H9 (cell line): ENCODE results near the gene POLR2H. TPM values are rescaled to one million over a fixed set of nuclear protein-coding genes. Genes with fewer than 3 reads are reported as not detected.

Experiments used
- DNase-seq: peaks from one replicate; pipeline ENCODE4 v3.0.0-alpha.2; 2017
- H2AFZ ChIP-seq: one replicate; pipeline ENCODE4 v1.6.1; 2013; ENCODE audit warnings: mild to moderate bottlenecking, low read length, control low read depth, moderate library complexity
- H2AK5ac ChIP-seq: 2 replicates; pipeline ENCODE4 v1.6.1; 2013; ENCODE audit warnings: low read length, control low read depth, mixed read lengths; ENCODE audit not compliant: insufficient read length
- H2BK120ac ChIP-seq: one replicate; pipeline ENCODE4 v1.6.1; 2013; ENCODE audit warnings: low read depth, mild to moderate bottlenecking, low read length, control low read depth, inconsistent platforms; ENCODE audit not compliant: poor library complexity, severe bottlenecking
- H2BK12ac ChIP-seq: 2 replicates; pipeline ENCODE4 v1.6.1; 2013; ENCODE audit warnings: low read length, control low read depth, mixed read lengths, low read depth; ENCODE audit not compliant: insufficient read length
- H2BK15ac ChIP-seq: 2 replicates; pipeline ENCODE4 v1.6.1; 2013; ENCODE audit warnings: low read depth, low read length, control low read depth
- H2BK20ac ChIP-seq: one replicate; pipeline ENCODE4 v1.6.1; 2013; ENCODE audit warnings: low read depth, mild to moderate bottlenecking, low read length, control low read depth, inconsistent platforms; ENCODE audit not compliant: poor library complexity, severe bottlenecking
- H2BK5ac ChIP-seq: 2 replicates; pipeline ENCODE4 v1.6.1; 2013; ENCODE audit warnings: low read length, control low read depth, mixed read lengths; ENCODE audit not compliant: insufficient read length
- H3K14ac ChIP-seq: 2 replicates; pipeline ENCODE4 v1.6.1; 2013; ENCODE audit warnings: low read length, control low read depth; ENCODE audit not compliant: insufficient read depth
- H3K18ac ChIP-seq: 2 replicates; pipeline ENCODE4 v1.6.1; 2013; ENCODE audit warnings: low read depth, mild to moderate bottlenecking, mixed read lengths, low read length, control low read depth; ENCODE audit not compliant: insufficient read length
- H3K23ac ChIP-seq: 2 replicates; pipeline ENCODE4 v1.6.1; 2013; ENCODE audit warnings: low read length, control low read depth, mixed read lengths, low read depth; ENCODE audit not compliant: insufficient read length
- H3K23me2 ChIP-seq: 2 replicates; pipeline ENCODE4 v1.6.1; 2013; ENCODE audit warnings: low read depth, mild to moderate bottlenecking, mixed read lengths, low read length, control low read depth; ENCODE audit not compliant: insufficient read length, poor library complexity, severe bottlenecking
- H3K27ac ChIP-seq: 2 replicates; pipeline ENCODE4 v1.5.1; 2013; ENCODE audit warnings: low read length, control low read depth, mixed read lengths, low read depth; ENCODE audit not compliant: insufficient read length
- H3K27me3 ChIP-seq: 2 replicates; pipeline ENCODE4 v1.6.1; 2013; ENCODE audit warnings: low read length, control low read depth, inconsistent platforms; ENCODE audit not compliant: insufficient read depth
- H3K4ac ChIP-seq: 2 replicates; pipeline ENCODE4 v1.6.1; 2013; ENCODE audit warnings: low read depth, mild to moderate bottlenecking, control low read depth, inconsistent platforms, low read length, moderate library complexity
- H3K4me1 ChIP-seq: 2 replicates; pipeline ENCODE4 v1.6.1; 2013; ENCODE audit warnings: low read length, control low read depth, inconsistent platforms; ENCODE audit not compliant: insufficient read depth
- H3K4me2 ChIP-seq: 2 replicates; pipeline ENCODE4 v1.6.1; 2013; ENCODE audit warnings: low read length, control low read depth, mixed read lengths; ENCODE audit not compliant: insufficient read length, insufficient read depth
- H3K56ac ChIP-seq: 2 replicates; pipeline ENCODE4 v1.6.1; 2013; ENCODE audit warnings: low read depth, mild to moderate bottlenecking, mixed read lengths, low read length, control low read depth; ENCODE audit not compliant: insufficient read length
- H3K79me1 ChIP-seq: 2 replicates; pipeline ENCODE4 v1.6.1; 2013; ENCODE audit warnings: low read depth, mild to moderate bottlenecking, moderate library complexity, low read length, control low read depth, inconsistent platforms; ENCODE audit not compliant: insufficient read depth, poor library complexity, severe bottlenecking
- H3K79me2 ChIP-seq: 2 replicates; pipeline ENCODE4 v1.6.1; 2013; ENCODE audit warnings: low read length, control low read depth, inconsistent platforms; ENCODE audit not compliant: insufficient read depth
- H3K9ac ChIP-seq: 2 replicates; pipeline ENCODE4 v1.6.1; 2013; ENCODE audit warnings: low read length, control low read depth, mixed read lengths; ENCODE audit not compliant: insufficient read length; ENCODE audit errors: extremely low read depth
- H3K9me3 ChIP-seq: one replicate; pipeline ENCODE4 v1.6.1; 2013; ENCODE audit warnings: low read depth, low read length, inconsistent platforms; ENCODE audit not compliant: control insufficient read depth
- H3T11ph ChIP-seq: one replicate; pipeline ENCODE4 v1.6.1; 2013; ENCODE audit warnings: mild to moderate bottlenecking, low read length, control low read depth, inconsistent platforms
- H4K20me1 ChIP-seq: one replicate; pipeline ENCODE4 v1.6.1; 2013; ENCODE audit not compliant: control insufficient read depth, insufficient read length, insufficient read depth
- H4K5ac ChIP-seq: 2 replicates; pipeline ENCODE4 v1.6.1; 2013; ENCODE audit warnings: low read depth, mild to moderate bottlenecking, mixed read lengths, low read length, control low read depth; ENCODE audit not compliant: insufficient read length
- H4K8ac ChIP-seq: replicated peaks from 2 replicates; pipeline ENCODE4 v1.6.1; 2013; ENCODE audit warnings: low read length, control low read depth, mixed read lengths, low read depth; ENCODE audit not compliant: insufficient read length
- H4K91ac ChIP-seq: 2 replicates; pipeline ENCODE4 v1.6.1; 2013; ENCODE audit warnings: low read depth, mild to moderate bottlenecking, moderate library complexity, mixed read lengths, low read length, control low read depth; ENCODE audit not compliant: insufficient read length
- H3K27ac Mint-ChIP-seq, 3 experiments: 2 replicates in 2 of 3; 3 replicates in 1 of 3; pipeline ENCODE4 v1.8.0; 2020 to 2021; ENCODE audit warnings: mixed read lengths in 3 of 3, mild to moderate bottlenecking in 1 of 3, moderate library complexity in 1 of 3
- H3K27me3 Mint-ChIP-seq: 2 replicates; pipeline ENCODE4 v1.8.0; 2021; ENCODE audit warnings: low read depth, mild to moderate bottlenecking, moderate library complexity, mixed read lengths
- H3K36me3 Mint-ChIP-seq, 3 experiments: 2 replicates in 2 of 3; 3 replicates in 1 of 3; pipeline ENCODE4 v1.8.0; 2020 to 2021; ENCODE audit warnings: low read depth in 3 of 3, mixed read lengths in 3 of 3; ENCODE audit not compliant: insufficient read depth in 1 of 3
- H3K4me1 Mint-ChIP-seq, 2 experiments: 2 replicates each; pipeline ENCODE4 v1.8.0; 2020; ENCODE audit warnings: mixed read lengths in 2 of 2
- H3K4me3 Mint-ChIP-seq, 2 experiments: 2 replicates in 1 of 2; 3 replicates in 1 of 2; pipeline ENCODE4 v1.8.0; 2020 to 2021; ENCODE audit warnings: mild to moderate bottlenecking in 2 of 2, mixed read lengths in 2 of 2, moderate library complexity in 1 of 2
- H3K9me3 Mint-ChIP-seq, 2 experiments: 2 replicates in 1 of 2; 3 replicates in 1 of 2; pipeline ENCODE4 v1.8.0; 2020; ENCODE audit warnings: mild to moderate bottlenecking in 2 of 2, mixed read lengths in 2 of 2, moderate library complexity in 1 of 2
- WGBS: extraction: QIAGEN DNeasy Blood & Tissue Kit; methylation state at CpG from one replicate; pipeline ENCODE4 v1.1.7; 2013; ENCODE audit warnings: missing lambda C conversion rate, low lambda C conversion rate, mixed read lengths; ENCODE audit not compliant: insufficient read length; ENCODE audit errors: extremely low coverage; 5-methylcytosine and 5-hydroxymethylcytosine counted together
- total RNA-seq: library from RNA; stranded (reverse); gene quantifications from 2 replicates; pipeline ENCODE4 v1.2.1, GENCODE V29; 2021
- TF ChIP-seq, protein P1 (sequence below): fragments of 200-600 bp; sonication (generic); conservative IDR thresholded peaks from 3 replicates; pipeline ENCODE4 v1.8.0; 2021; ENCODE audit warnings: antibody characterized with exemption, mild to moderate bottlenecking

Gene POLR2H
- total RNA-seq, 1 experiment from 2014 or later: 115 TPM

DNA sequence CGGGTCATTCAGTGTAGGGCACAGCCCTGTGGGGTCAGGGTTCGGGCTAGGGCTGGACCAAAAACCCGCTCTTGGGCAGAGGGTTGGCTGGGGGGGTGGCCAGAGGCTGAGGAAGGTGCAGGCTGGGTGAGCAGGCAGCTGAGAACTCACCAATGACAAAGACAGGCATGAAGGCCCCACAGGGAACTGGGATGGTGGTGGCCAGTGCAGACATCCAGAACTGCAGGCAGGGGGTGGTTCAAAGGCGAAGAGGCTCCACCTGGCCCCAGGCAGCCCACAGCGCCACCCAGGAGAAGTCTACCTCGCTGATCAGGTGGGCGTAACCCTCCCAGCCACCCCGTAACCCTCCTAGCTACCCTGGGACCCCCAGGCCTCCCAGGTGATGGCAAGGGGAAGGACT is 6.8 kb upstream of the POLR2H start:
- no peak overlapping the region for H3K4ac ChIP-seq
- Mint-ChIP-seq H3K4me1 (peaks cover 13 to 23% of the 10 kb centered on the region in 2 experiments), H3K27ac (no peak overlapping the region), H3K36me3 (peaks cover 22 to 61% (median 54%) of the 10 kb centered on the region in 3 experiments; a peak in 6 of 7 replicates), H3K4me3 (no peak overlapping the region), H3K9me3 (no peaks in the 10 kb centered on the region; a peak in 1 of 5 replicates), H3K27me3 (no peaks in the 10 kb centered on the region; the same call in none of the 2 replicates)
- no peak overlapping the region for H2BK20ac ChIP-seq
- no peak overlapping the region for H3K9ac ChIP-seq
- no peak overlapping the region for H3K18ac ChIP-seq
- H4K20me1 ChIP-seq: no peaks in the 10 kb centered on the region
- no peaks in the 10 kb centered on the region; the same call in 1 of the 2 replicates for H3K79me2 ChIP-seq
- no peak overlapping the region for H4K91ac ChIP-seq
- H3K4me1 ChIP-seq: no peaks in the 10 kb centered on the region; the same call in 1 of the 2 replicates
- H3K27ac ChIP-seq: no peak overlapping the region
- H2BK120ac ChIP-seq: no peak overlapping the region
- no peak overlapping the region for H2BK12ac ChIP-seq
- no peak overlapping the region for H3T11ph ChIP-seq
- no peak overlapping the region for H2AFZ ChIP-seq
- WGBS: no CpG with 5 or more reads among the region's 8 CpGs
- H4K8ac ChIP-seq: no peak overlapping the region
- no peak overlapping the region for H3K23ac ChIP-seq
- no peak overlapping the region for H3K4me2 ChIP-seq
- DNase-seq: peak; percentile 25
- no peaks in the 10 kb centered on the region for H3K27me3 ChIP-seq
- TF ChIP-seq, protein P1, sequence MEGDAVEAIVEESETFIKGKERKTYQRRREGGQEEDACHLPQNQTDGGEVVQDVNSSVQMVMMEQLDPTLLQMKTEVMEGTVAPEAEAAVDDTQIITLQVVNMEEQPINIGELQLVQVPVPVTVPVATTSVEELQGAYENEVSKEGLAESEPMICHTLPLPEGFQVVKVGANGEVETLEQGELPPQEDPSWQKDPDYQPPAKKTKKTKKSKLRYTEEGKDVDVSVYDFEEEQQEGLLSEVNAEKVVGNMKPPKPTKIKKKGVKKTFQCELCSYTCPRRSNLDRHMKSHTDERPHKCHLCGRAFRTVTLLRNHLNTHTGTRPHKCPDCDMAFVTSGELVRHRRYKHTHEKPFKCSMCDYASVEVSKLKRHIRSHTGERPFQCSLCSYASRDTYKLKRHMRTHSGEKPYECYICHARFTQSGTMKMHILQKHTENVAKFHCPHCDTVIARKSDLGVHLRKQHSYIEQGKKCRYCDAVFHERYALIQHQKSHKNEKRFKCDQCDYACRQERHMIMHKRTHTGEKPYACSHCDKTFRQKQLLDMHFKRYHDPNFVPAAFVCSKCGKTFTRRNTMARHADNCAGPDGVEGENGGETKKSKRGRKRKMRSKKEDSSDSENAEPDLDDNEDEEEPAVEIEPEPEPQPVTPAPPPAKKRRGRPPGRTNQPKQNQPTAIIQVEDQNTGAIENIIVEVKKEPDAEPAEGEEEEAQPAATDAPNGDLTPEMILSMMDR: no peak
- H2BK5ac ChIP-seq: no peak overlapping the region
- no peaks in the 10 kb centered on the region for H3K9me3 ChIP-seq
- no peak overlapping the region for H3K14ac ChIP-seq
- no peak overlapping the region for H2AK5ac ChIP-seq
- H3K23me2 ChIP-seq: no peaks in the 10 kb centered on the region
- H3K79me1 ChIP-seq: no peaks in the 10 kb centered on the region
- H4K5ac ChIP-seq: no peak overlapping the region
- H3K56ac ChIP-seq: no peak overlapping the region
- H2BK15ac ChIP-seq: no peak overlapping the region
